ENCODE data around the gene SPDEF.

- TF ChIP-seq RAD21 (IDR thresholded peaks at IDR 0.05; ENCODE audit: low read depth) = no peak
- TF ChIP-seq FOXM1 (IDR thresholded peaks at IDR 0.05; ENCODE audit: borderline replicate concordance, low read depth) = no peak
- no peak for TF ChIP-seq TEAD4 (IDR thresholded peaks at IDR 0.05)
- no peak for TF ChIP-seq MAX (IDR thresholded peaks at IDR 0.05)
- no peak for TF ChIP-seq YY1 (IDR thresholded peaks at IDR 0.05; ENCODE audit: low read depth)
Measured at GRCh38 chr6:34511915-34512737, 44.0 kb downstream of the SPDEF start.
